Caco-2 (cell line): ENCODE measurements around the gene OR7D2. TPM values are rescaled to one million over a fixed set of nuclear protein-coding genes. Genes with fewer than 3 reads are reported as not detected.

Source experiments
- BruUV-seq: library from RNA; stranded (reverse); fragments of 400-500 nt; replicated peaks from 2 replicates; lab custom pipeline; 2021; lab: Mats Ljungman, UMichigan
- CTCF ChIA-PET: fragments of 300-600 bp; sonication (Branson Sonifier 250); formaldehyde crosslinking; loops from one replicate; lab custom pipeline; 2022; ENCODE audit warnings: antibody characterized with exemption; lab: Charles Lee
- POLR2A ChIA-PET: fragments of 300-600 bp; sonication (Branson Sonifier 250); formaldehyde crosslinking; loops from one replicate; lab custom pipeline; 2022; ENCODE audit warnings: antibody characterized with exemption; lab: Charles Lee
- DNase-seq, 2 experiments: peaks; one replicate each; pipeline versions ENCODE4 v3.0.0 to v3.0.0-alpha.2; 2020 to 2022
- H3K27me3 ChIP-seq: replicated peaks from 2 replicates; pipeline ENCODE4 v1.6.0; 2011; ENCODE audit warnings: low read length; ENCODE audit not compliant: control insufficient read depth, insufficient read depth
- H3K36me3 ChIP-seq: 2 replicates; pipeline ENCODE4 v1.5.1; 2011; ENCODE audit warnings: low read length; ENCODE audit not compliant: control insufficient read depth, insufficient read depth
- H3K4me1 ChIP-seq: fragments of 250-450 bp; sonication (Bioruptor Pico); 2 replicates; pipeline ENCODE4 v1.5.1; 2020; ENCODE audit warnings: mild to moderate bottlenecking
- H3K4me3 ChIP-seq: 2 replicates; pipeline ENCODE4 v1.5.1; 2011; ENCODE audit warnings: low read depth, mild to moderate bottlenecking, control low read depth, low read length
- H3K9me3 ChIP-seq: fragments of 250-450 bp; sonication (Bioruptor Pico); 2 replicates; pipeline ENCODE4 v1.5.1; 2020; ENCODE audit warnings: mild to moderate bottlenecking, moderate library complexity
- H3K27ac Mint-ChIP-seq: one replicate; pipeline ENCODE4 v1.8.0; 2022; ENCODE audit warnings: mixed read lengths; ENCODE audit not compliant: unreplicated experiment
- H3K27me3 Mint-ChIP-seq: one replicate; pipeline ENCODE4 v1.8.0; 2022; ENCODE audit warnings: mixed read lengths; ENCODE audit not compliant: insufficient read depth, unreplicated experiment
- H3K36me3 Mint-ChIP-seq: one replicate; pipeline ENCODE4 v1.8.0; 2022; ENCODE audit warnings: mild to moderate bottlenecking, mixed read lengths; ENCODE audit not compliant: insufficient read depth, unreplicated experiment
- H3K4me1 Mint-ChIP-seq: one replicate; pipeline ENCODE4 v1.8.0; 2022; ENCODE audit warnings: low read depth, mixed read lengths; ENCODE audit not compliant: unreplicated experiment
- H3K4me3 Mint-ChIP-seq: one replicate; pipeline ENCODE4 v1.8.0; 2022; ENCODE audit warnings: mild to moderate bottlenecking, moderate library complexity, mixed read lengths; ENCODE audit not compliant: unreplicated experiment
- H3K9me3 Mint-ChIP-seq: one replicate; pipeline ENCODE4 v1.8.0; 2022; ENCODE audit warnings: mixed read lengths; ENCODE audit not compliant: unreplicated experiment
- CTCF ChIP-seq, 2 experiments: fragments of 200-600 bp in 1 of 2; IDR thresholded peaks; 1 replicate in 1 of 2; 2 replicates in 1 of 2; pipeline versions ENCODE4 v1.5.1 to v1.8.0; 2011 to 2022; ENCODE audit warnings: antibody characterized with exemption in 1 of 2, control low read depth in 1 of 2, inconsistent platforms in 1 of 2, low read depth in 1 of 2, low read length in 1 of 2, mild to moderate bottlenecking in 1 of 2, moderate library complexity in 1 of 2; ENCODE audit not compliant: insufficient read depth in 1 of 2, severe bottlenecking in 1 of 2, unreplicated experiment in 1 of 2
- intact Hi-C: fragments of 100-400 bp; cut with micrococcal nuclease; formaldehyde crosslinking; loops from one replicate; pipeline ENCODE4 v1.10.0; 2022; ENCODE audit not compliant: unreplicated experiment
- total RNA-seq: library from RNA; stranded (reverse); gene quantifications from 2 replicates; pipeline ENCODE4 v1.2.3, GENCODE V29; 2022

The OR7D2 gene
- total RNA-seq, 1 experiment from 2014 or later, result not detected

- POLR2A ChIA-PET, result no interaction called here
- BruUV-seq, result no TSS peak
- Histone ChIP-seq H3K27me3 (no peaks in the 10 kb centered on the region), H3K4me1 (no peaks in the 10 kb centered on the region), H3K9me3 (no peaks in the 10 kb centered on the region), H3K36me3 (no peaks in the 10 kb centered on the region), H3K4me3 (no peak overlapping the region)
- Mint-ChIP-seq H3K36me3 (no peaks in the 10 kb centered on the region), H3K4me3 (no peak overlapping the region), H3K4me1 (no peaks in the 10 kb centered on the region), H3K27me3 (peaks cover 3% of the 10 kb centered on the region), H3K27ac (no peak overlapping the region), H3K9me3 (peaks cover 21% of the 10 kb centered on the region)
- intact Hi-C loops, result no loop called here
- CTCF ChIA-PET, result no interaction called here
- no peak for TF ChIP-seq CTCF (IDR thresholded peaks at IDR 0.05; ENCODE audit: insufficient read depth in 1 of 2, low read depth in 1 of 2, low read length in 1 of 2, severe bottlenecking in 1 of 2, unreplicated experiment in 1 of 2)
- no peak for DNase-seq
These were observed 3.5 kb upstream of the OR7D2 start for GRCh38 chr19:9175326-9175725.

GRCh38 chr19:9183000-9183399 is 4.2 kb downstream of the OR7D2 start:
- ChIA-PET POLR2A (no interaction called here), CTCF (no interaction called here)
- no peak for TF ChIP-seq CTCF (IDR thresholded peaks at IDR 0.05; ENCODE audit: insufficient read depth in 1 of 2, low read depth in 1 of 2, low read length in 1 of 2, severe bottlenecking in 1 of 2, unreplicated experiment in 1 of 2)
- no peak overlapping the region for H3K4me3 ChIP-seq
- no peaks in the 10 kb centered on the region for H3K36me3 ChIP-seq
- H3K36me3 Mint-ChIP-seq, result no peaks in the 10 kb centered on the region
- no peak overlapping the region for H3K27ac Mint-ChIP-seq
- no peaks in the 10 kb centered on the region for H3K9me3 ChIP-seq
- no peaks in the 10 kb centered on the region for H3K4me1 Mint-ChIP-seq
- peaks cover 15% of the 10 kb centered on the region for H3K9me3 Mint-ChIP-seq
- no peaks in the 10 kb centered on the region for H3K27me3 ChIP-seq
- DNase-seq, result no peak
- peaks cover 1% of the 10 kb centered on the region for H3K27me3 Mint-ChIP-seq
- no peak overlapping the region for H3K4me3 Mint-ChIP-seq
- intact Hi-C loops, result no loop called here
- H3K4me1 ChIP-seq, result no peaks in the 10 kb centered on the region
- BruUV-seq, result no TSS peak

- Mint-ChIP-seq H3K27ac (no peak overlapping the region), H3K4me1 (no peaks in the 10 kb centered on the region), H3K9me3 (peaks cover 20% of the 10 kb centered on the region), H3K27me3 (no peaks in the 10 kb centered on the region), H3K4me3 (no peak overlapping the region), H3K36me3 (no peaks in the 10 kb centered on the region)
- ChIA-PET CTCF (no interaction called here), POLR2A (no interaction called here)
- Histone ChIP-seq H3K9me3 (no peaks in the 10 kb centered on the region), H3K4me1 (no peaks in the 10 kb centered on the region), H3K36me3 (no peaks in the 10 kb centered on the region), H3K27me3 (no peaks in the 10 kb centered on the region), H3K4me3 (no peak overlapping the region)
- BruUV-seq, result no TSS peak
- intact Hi-C loops, result no loop called here
- no peak for TF ChIP-seq CTCF (IDR thresholded peaks at IDR 0.05; ENCODE audit: insufficient read depth in 1 of 2, low read depth in 1 of 2, low read length in 1 of 2, severe bottlenecking in 1 of 2, unreplicated experiment in 1 of 2)
- DNase-seq, result no peak
These were observed 8.4 kb downstream of the OR7D2 start for GRCh38 chr19:9187191-9187590.
